ENCODE measurements around the gene KRCC1. TPM values are rescaled to one million over a fixed set of nuclear protein-coding genes. Genes with fewer than 3 reads are reported as not detected.

Gene KRCC1
- total and polyA plus RNA-seq, 9 of the 15 experiments (the other 6 are each of a cell fraction or from before 2014, with no cell fraction given), result 1.9 to 6.0 (median 2.2) TPM

GRCh38 chr2:88057437-88057844, 1.9 kb upstream of the KRCC1 start (continued):
- no peak for TF ChIP-seq GTF2A2 (tag; IDR thresholded peaks at IDR 0.05)
- no peak for TF ChIP-seq ZNF280A (IDR thresholded peaks at IDR 0.05; ENCODE audit: low read depth, partially characterized antibody)
- 0 out of 2 replicates have a peak, but pooled peaks have one; percentile 17 for TF ChIP-seq MAFK (IDR thresholded peaks at IDR 0.05; ENCODE audit: low read length)
- no peak for TF ChIP-seq NKRF (IDR thresholded peaks at IDR 0.05; ENCODE audit: borderline replicate concordance)
- TF ChIP-seq CBFA2T2 (conservative IDR thresholded peaks at IDR 0.05), result peak; percentile 63
- TF ChIP-seq GATAD2B (IDR thresholded peaks at IDR 0.05; ENCODE audit: borderline replicate concordance), result no peak
- no peak for TF ChIP-seq TOE1 (IDR thresholded peaks at IDR 0.05; ENCODE audit: borderline replicate concordance)
- TF ChIP-seq TOE1 (CRISPR knock-in tag; IDR thresholded peaks at IDR 0.05; ENCODE audit: borderline replicate concordance, low read depth), result no peak
- no peak for TF ChIP-seq CGGBP1 (CRISPR knock-in tag; IDR thresholded peaks at IDR 0.05)
- no peak for TF ChIP-seq TRIM28 (IDR thresholded peaks at IDR 0.05)
- no peak for TF ChIP-seq ZNF24 (IDR thresholded peaks at IDR 0.05)
- TF ChIP-seq HIVEP1 (CRISPR knock-in tag; IDR thresholded peaks at IDR 0.05), result no peak
- peak; percentile 51 for TF ChIP-seq MTA3 (IDR thresholded peaks at IDR 0.05; ENCODE audit: borderline replicate concordance)
- peak; percentile 70 to 71; a peak in 3 of 4 replicates for TF ChIP-seq RCOR1 (IDR thresholded peaks at IDR 0.05; ENCODE audit: borderline replicate concordance in 1 of 2, low read depth in 2 of 2, low read length in 2 of 2)
- no peak for TF ChIP-seq FOXJ3 (CRISPR knock-in tag; IDR thresholded peaks at IDR 0.05)
- no peak for TF ChIP-seq KAT8 (IDR thresholded peaks at IDR 0.05; ENCODE audit: low read depth)
- TF ChIP-seq, protein P1, sequence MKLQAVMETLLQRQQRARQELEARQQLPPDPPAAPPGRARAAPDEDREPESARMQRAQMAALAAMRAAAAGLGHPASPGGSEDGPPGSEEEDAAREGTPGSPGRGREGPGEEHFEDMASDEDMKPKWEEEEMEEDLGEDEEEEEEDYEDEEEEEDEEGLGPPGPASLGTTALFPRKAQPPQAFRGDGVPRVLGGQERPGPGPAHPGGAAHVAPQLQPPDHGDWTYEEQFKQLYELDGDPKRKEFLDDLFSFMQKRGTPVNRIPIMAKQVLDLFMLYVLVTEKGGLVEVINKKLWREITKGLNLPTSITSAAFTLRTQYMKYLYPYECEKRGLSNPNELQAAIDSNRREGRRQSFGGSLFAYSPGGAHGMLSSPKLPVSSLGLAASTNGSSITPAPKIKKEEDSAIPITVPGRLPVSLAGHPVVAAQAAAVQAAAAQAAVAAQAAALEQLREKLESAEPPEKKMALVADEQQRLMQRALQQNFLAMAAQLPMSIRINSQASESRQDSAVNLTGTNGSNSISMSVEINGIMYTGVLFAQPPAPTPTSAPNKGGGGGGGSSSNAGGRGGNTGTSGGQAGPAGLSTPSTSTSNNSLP (IDR thresholded peaks at IDR 0.05; ENCODE audit: borderline replicate concordance, low read depth, low read length), result peak; percentile 86; the same call in 1 of the 2 replicates
